Transverse colon (tissue), 4 donors: ENCODE results near the gene BCL6. TPM values are rescaled to one million over a fixed set of nuclear protein-coding genes. Genes with fewer than 3 reads are reported as not detected.

Experiments
- DNase-seq: peaks from one replicate; pipeline ENCODE4 v3.0.0-alpha.2; 2019
- H3K27ac ChIP-seq, 4 donors: fragments of 200-600 bp; sonication (generic); 2 replicates each; pipeline ENCODE4 v1.5.1; 2016 to 2018; ENCODE audit warnings: inconsistent platforms in 4 of 4
- H3K27me3 ChIP-seq: fragments of 200-600 bp; sonication (generic); 2 replicates; pipeline ENCODE4 v1.5.1; 2017; ENCODE audit warnings: inconsistent platforms
- H3K36me3 ChIP-seq, 4 donors: fragments of 200-600 bp; sonication (generic); 2 replicates each; pipeline ENCODE4 v1.5.1; 2017 to 2019; ENCODE audit warnings: inconsistent platforms in 4 of 4
- H3K4me1 ChIP-seq, 4 donors: fragments of 200-600 bp; sonication (generic); 2 replicates each; pipeline ENCODE4 v1.5.1; 2017 to 2020; ENCODE audit warnings: inconsistent platforms in 4 of 4
- H3K4me3 ChIP-seq, 4 donors: fragments of 200-600 bp; sonication (generic); 1 replicate in 1 of 4; 2 replicates in 3 of 4; pipeline versions ENCODE4 v1.5.1 to v1.6.1; 2017 to 2019; ENCODE audit warnings: inconsistent platforms in 4 of 4
- H3K9me3 ChIP-seq, 2 donors: fragments of 200-600 bp; sonication (generic); 2 replicates each; pipeline ENCODE4 v1.5.1; 2017 to 2019; ENCODE audit warnings: inconsistent platforms in 2 of 2
- CTCF ChIP-seq, 5 experiments: fragments of 200-600 bp in 3 of 5; fragments of 450-650 bp in 2 of 5; sonication (generic) in 3 of 5; IDR thresholded peaks; 1 replicate in 2 of 5; 2 replicates in 3 of 5; pipeline ENCODE4 v1.5.1; 2016 to 2017; ENCODE audit warnings: antibody characterized with exemption in 5 of 5, inconsistent platforms in 3 of 5, mild to moderate bottlenecking in 2 of 5, moderate library complexity in 1 of 5
- EP300 ChIP-seq: sonication (generic); formaldehyde crosslinking; IDR thresholded peaks from one replicate; pipeline ENCODE4 v1.6.1; 2017; ENCODE audit warnings: antibody characterized with exemption, low read depth
- POLR2A ChIP-seq: fragments of 450-650 bp; IDR thresholded peaks from one replicate; pipeline ENCODE4 v1.6.1; 2016; ENCODE audit warnings: antibody characterized with exemption, mild to moderate bottlenecking, moderate library complexity
- POLR2AphosphoS5 ChIP-seq, 3 donors: sonication (generic); formaldehyde crosslinking; IDR thresholded peaks; one replicate each; pipeline ENCODE4 v1.6.1; 2016; ENCODE audit warnings: antibody characterized with exemption in 3 of 3
- WGBS, 2 donors: methylation state at CpG; one replicate each; pipeline ENCODE4 v1.1.5; 2018; ENCODE audit warnings: low coverage in 1 of 2; 5-methylcytosine and 5-hydroxymethylcytosine counted together
- in situ Hi-C, 4 donors: fragments of 200-750 bp; cut with MboI; loops; one replicate each; pipeline versions ENCODE4 v1.15.0 to v1.15.1; 2017; ENCODE audit warnings: low sequenced_read_pairs in 3 of 4, low pct_ligation_motif_present in 1 of 4, low pct_unique_long_range_greater_than_20kb in 1 of 4
- intact Hi-C: fragments of 100-400 bp; cut with DNase I; formaldehyde crosslinking; loops from one replicate; pipeline ENCODE4 v1.15.1; 2023; ENCODE audit warnings: low total_unique reads
- total RNA-seq, 4 donors: library from RNA; depleted of rRNA; stranded (reverse); fragments of >200 nt; gene quantifications; one replicate each; pipeline ENCODE4 v1.1.0, GENCODE V29; 2016

BCL6 gene
- total RNA-seq, 4 donors from 2014 or later: 18.7 to 65.5 (median 32.5) TPM

- H3K9me3 ChIP-seq: no peaks in the 10 kb centered on the region
- TF ChIP-seq CTCF (IDR thresholded peaks at IDR 0.05): peak in 2 of 5 experiments; percentile 30 to 51
- TF ChIP-seq POLR2A: peak; percentile 7
- peak in 2 of 3 donors; percentile 42 to 62 for TF ChIP-seq POLR2AphosphoS5 (IDR thresholded peaks at IDR 0.05)
- no peak for TF ChIP-seq EP300
- intact Hi-C loops: loop anchor here (5.0 to 10.0 kb wide), 4 partner anchors 162 to 525 kb away; no protein-coding TSS in a partner anchor
- no peaks in the 10 kb centered on the region for H3K36me3 ChIP-seq
- peaks cover 0 to 41% (median 32%) of the 10 kb centered on the region in 4 donors for H3K4me1 ChIP-seq
- peak; percentile 39 for DNase-seq
- H3K27me3 ChIP-seq: no peaks in the 10 kb centered on the region
- H3K4me3 ChIP-seq: peak overlapping the region; percentile 53 to 75 (median 67)
- in situ Hi-C loops: loop anchor here (5.0 to 25.0 kb wide), 8 partner anchors 412 to 1395 kb away; partner anchors contain the start of gene LPP (in 2 of the 4)
- H3K27ac ChIP-seq: peak overlapping the region; percentile 91 to 99 (median 98)
- 22 to 23% methylated on average over 13 of the region's 13 CpGs for WGBS, 2 donors
These were observed 2.7 kb downstream of the BCL6 start for GRCh38 chr3:187742351-187743171.

- Histone ChIP-seq H3K4me1 (peaks cover 0 to 41% (median 35%) of the 10 kb centered on the region in 4 donors), H3K36me3 (no peaks in the 10 kb centered on the region), H3K27me3 (no peaks in the 10 kb centered on the region), H3K4me3 (peak overlapping the region; percentile 43 to 71 (median 58)), H3K9me3 (no peaks in the 10 kb centered on the region), H3K27ac (peak overlapping the region; percentile 91 to 99 (median 98))
- TF ChIP-seq EP300: no peak
- peak; percentile 88 to 97 (median 91) for TF ChIP-seq CTCF (IDR thresholded peaks at IDR 0.05)
- TF ChIP-seq POLR2AphosphoS5 (IDR thresholded peaks at IDR 0.05): peak in 2 of 3 donors; percentile 58 to 66
- peak; percentile 18 for TF ChIP-seq POLR2A
- WGBS, 2 donors: 0 to 1% methylated on average over 11 to 33 of the region's 35 CpGs
- intact Hi-C loops (loop anchor here (2.0 to 10.0 kb wide), 5 partner anchors 163 to 1211 kb away; no protein-coding TSS in a partner anchor), in situ Hi-C loops (loop anchor here (5.0 to 25.0 kb wide), 8 partner anchors 413 to 1396 kb away; partner anchors contain the start of gene LPP (in 2 of the 4))
- peak; percentile 80 for DNase-seq
These were observed 3.6 kb downstream of the BCL6 start for GRCh38 chr3:187741403-187742350.

- H3K4me3 ChIP-seq: peak overlapping the region; percentile 43 to 71 (median 51)
- H3K27me3 ChIP-seq: no peaks in the 10 kb centered on the region
- peak in 2 of 3 donors; percentile 33 to 42 for TF ChIP-seq POLR2AphosphoS5 (IDR thresholded peaks at IDR 0.05)
- no peak for TF ChIP-seq EP300
- TF ChIP-seq POLR2A: no peak
- peak; percentile 91 to 99 (median 94) for TF ChIP-seq CTCF (IDR thresholded peaks at IDR 0.05)
- 0 to 1% methylated on average over 7 to 39 of the region's 39 CpGs for WGBS, 2 donors
- H3K4me1 ChIP-seq: peaks cover 0 to 44% (median 42%) of the 10 kb centered on the region in 4 donors
- no peaks in the 10 kb centered on the region for H3K9me3 ChIP-seq
- H3K36me3 ChIP-seq: no peaks in the 10 kb centered on the region
- intact Hi-C loops (loop anchor here (2.0 to 10.0 kb wide), 5 partner anchors 164 to 1212 kb away; no protein-coding TSS in a partner anchor), in situ Hi-C loops (loop anchor here (5.0 to 25.0 kb wide), 8 partner anchors 414 to 1397 kb away; partner anchors contain the start of gene LPP (in 2 of the 4))
- peak; percentile 76 for DNase-seq
- H3K27ac ChIP-seq: peak overlapping the region; percentile 91 to 99 (median 98)
These were observed 4.6 kb downstream of the BCL6 start for GRCh38 chr3:187740421-187741399.
